ENCODE measurements around the gene TMEM200B. TPM values are rescaled to one million over a fixed set of nuclear protein-coding genes. Genes with fewer than 3 reads are reported as not detected.
"Not testable (repeated sequence)": the region's sequence is repeated elsewhere in the genome, so short reads cannot be mapped to it uniquely, and the experiment has no call there.

The TMEM200B gene
- total and polyA plus RNA-seq, 7 donors: 0.23 to 32.6 (median 24.6) TPM

- Histone ChIP-seq H3K27ac (no peak overlapping the region), H3K27me3 (no peaks in the 10 kb centered on the region), H3K36me3 (peaks cover 0 to 15% (median 2%) of the 10 kb centered on the region in 4 donors), H3K9me3 (no peaks in the 10 kb centered on the region), H3K4me1 (no peaks in the 10 kb centered on the region), H3K4me3 (no peak overlapping the region)
- intact Hi-C loops (cut with DNase I): no loop called here
- 82 to 93% methylated on average over 4 of the region's 4 CpGs for WGBS, 2 donors
- TF ChIP-seq EP300 (IDR thresholded peaks at IDR 0.05) (no peak), POLR2AphosphoS5 (IDR thresholded peaks at IDR 0.05) (no peak), CTCF (IDR thresholded peaks at IDR 0.05) (no peak), POLR2A (IDR thresholded peaks at IDR 0.05) (no peak)
- DNase-seq: no peak
Measured at GRCh38 chr1:29099286-29099685, 24.4 kb downstream of the TMEM200B start.

- no peak overlapping the region for H3K4me3 ChIP-seq
- no peak overlapping the region for H3K27ac ChIP-seq
- no peaks in the 10 kb centered on the region for H3K27me3 ChIP-seq
- intact Hi-C loops (cut with DNase I): no loop called here
- H3K36me3 ChIP-seq: peaks cover 0 to 8% (median 2%) of the 10 kb centered on the region in 4 donors
- TF ChIP-seq CTCF (IDR thresholded peaks at IDR 0.05): no peak
- no peak for TF ChIP-seq POLR2A (IDR thresholded peaks at IDR 0.05)
- TF ChIP-seq EP300 (IDR thresholded peaks at IDR 0.05): no peak
- TF ChIP-seq POLR2AphosphoS5 (IDR thresholded peaks at IDR 0.05): no peak
- 75 to 81% methylated on average over 4 of the region's 4 CpGs for WGBS, 2 donors
- no peak for DNase-seq
- H3K9me3 ChIP-seq: no peaks in the 10 kb centered on the region
- peaks cover 0 to 1% (median under 1%) of the 10 kb centered on the region in 4 donors for H3K4me1 ChIP-seq
Measured at GRCh38 chr1:29096231-29096886, 27.3 kb downstream of the TMEM200B start.

GRCh38 chr1:29094954-29095353, 28.7 kb downstream of the TMEM200B start:
- Histone ChIP-seq H3K27me3 (no peaks in the 10 kb centered on the region), H3K27ac (no peak overlapping the region), H3K4me3 (no peak overlapping the region), H3K4me1 (peaks cover 0 to 9% (median 4%) of the 10 kb centered on the region in 4 donors), H3K9me3 (no peaks in the 10 kb centered on the region), H3K36me3 (peaks cover 0 to 8% (median 2%) of the 10 kb centered on the region in 4 donors)
- DNase-seq: no peak
- WGBS, 2 donors: 91 to 92% methylated on average over 1 of the region's 1 CpG
- TF ChIP-seq POLR2AphosphoS5 (IDR thresholded peaks at IDR 0.05) (no peak), CTCF (IDR thresholded peaks at IDR 0.05) (no peak), EP300 (IDR thresholded peaks at IDR 0.05) (no peak), POLR2A (IDR thresholded peaks at IDR 0.05) (no peak)
- intact Hi-C loops (cut with DNase I): no loop called here

GRCh38 chr1:29094433-29094832, 29.3 kb downstream of the TMEM200B start:
- H3K27me3 ChIP-seq: no peaks in the 10 kb centered on the region

GRCh38 chr1:29092704-29093103, 31.0 kb downstream of the TMEM200B start:
- DNase-seq; intact Hi-C loops (cut with DNase I); H3K9me3 ChIP-seq; H3K36me3 ChIP-seq; H3K27me3 ChIP-seq; H3K4me3 ChIP-seq; H3K4me1 ChIP-seq; H3K27ac ChIP-seq: not testable (repeated sequence)
- 95 to 97% methylated on average over 5 of the region's 5 CpGs for whole genome bisulfite sequencing, 2 donors

More at GRCh38 chr1:29094433-29094832, 29.3 kb downstream of the TMEM200B start:
- DNase-seq: no peak
- intact Hi-C loops (cut with DNase I): no loop called here
- Histone ChIP-seq H3K4me1 (peaks cover 0 to 9% (median 4%) of the 10 kb centered on the region in 4 donors), H3K36me3 (peaks cover 0 to 3% (median under 1%) of the 10 kb centered on the region in 4 donors), H3K27ac (no peak overlapping the region), H3K4me3 (no peak overlapping the region), H3K9me3 (no peaks in the 10 kb centered on the region)
- WGBS, 2 donors: 95 to 97% methylated on average over 3 of the region's 3 CpGs
- TF ChIP-seq EP300 (IDR thresholded peaks at IDR 0.05): no peak
- TF ChIP-seq CTCF (IDR thresholded peaks at IDR 0.05): no peak
